GM21529 (cell line): ENCODE data around the gene RBM4.

ENCODE experiments used
- ATAC-seq: cut with Tn5 transposase; IDR thresholded peaks from one replicate; pipeline ENCODE4 v1.9.1; 2021; ENCODE audit not compliant: unreplicated experiment

RBM4 gene

DNA sequence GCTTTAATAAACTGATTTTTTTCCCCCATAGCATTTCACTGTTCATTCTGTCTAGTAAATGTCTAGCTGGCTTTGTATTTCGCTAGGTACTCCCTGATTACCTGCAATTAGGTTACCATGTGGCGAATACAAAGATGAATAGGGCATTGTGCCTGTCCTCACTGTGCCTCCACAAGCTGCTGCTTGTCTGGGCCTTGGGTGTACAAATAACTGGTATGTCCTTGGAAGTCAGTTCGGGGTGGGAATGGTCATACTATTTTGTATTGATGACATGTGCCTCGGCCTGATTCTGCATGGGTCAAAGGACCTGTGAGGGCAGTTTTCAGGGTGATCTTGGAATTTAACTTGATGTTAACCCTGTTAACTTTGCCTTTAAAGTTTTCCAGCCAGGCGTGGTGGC, 11.4 kb downstream of the RBM4 start:
- no peak for ATAC-seq

DNA sequence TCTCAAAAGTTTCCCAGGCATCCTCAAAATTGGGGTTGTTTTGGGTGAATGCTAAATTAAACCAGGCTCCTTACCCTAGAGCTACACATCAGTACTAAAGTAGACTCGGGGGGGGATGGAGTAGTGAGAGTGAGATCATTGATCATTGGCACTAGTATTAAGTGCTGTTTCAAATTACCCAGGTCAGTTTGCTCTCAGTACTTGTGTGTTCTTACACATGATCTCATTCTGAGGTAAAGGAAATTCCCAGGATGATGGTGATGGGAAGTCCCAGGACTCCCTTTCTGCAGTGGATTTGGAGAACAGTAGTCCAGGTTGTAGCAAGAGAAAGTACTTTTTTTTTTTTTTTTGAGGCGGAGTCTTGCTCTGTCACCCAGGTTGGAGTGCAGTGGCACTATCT, 12.5 kb downstream of the RBM4 start:
- ATAC-seq = no peak

GRCh38 chr11:66652651-66653050, 14.1 kb downstream of the RBM4 start:
- ATAC-seq = no peak

- ATAC-seq = no peak
These were observed 14.6 kb downstream of the RBM4 start for GRCh38 chr11:66653123-66653522.

DNA sequence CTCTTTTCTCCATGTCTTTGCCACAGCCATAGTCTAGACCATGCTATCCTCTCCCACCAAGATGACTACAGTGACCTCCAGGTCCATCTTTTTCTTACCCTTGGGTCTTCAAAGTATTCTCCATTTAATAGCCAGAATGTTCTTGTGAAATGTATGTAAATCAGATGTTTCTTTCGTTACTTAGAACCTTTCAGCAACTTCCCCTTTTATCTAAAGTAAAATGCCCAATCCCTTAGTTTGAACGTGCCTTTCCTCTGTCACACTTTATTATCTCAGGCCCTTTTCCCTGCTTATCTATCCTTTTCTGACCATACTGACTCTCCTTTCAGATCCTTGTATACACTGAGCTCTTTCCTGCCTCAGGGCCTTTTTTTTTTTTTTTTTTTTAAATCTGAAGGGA, 21.3 kb downstream of the RBM4 start:
- no peak for ATAC-seq

DNA sequence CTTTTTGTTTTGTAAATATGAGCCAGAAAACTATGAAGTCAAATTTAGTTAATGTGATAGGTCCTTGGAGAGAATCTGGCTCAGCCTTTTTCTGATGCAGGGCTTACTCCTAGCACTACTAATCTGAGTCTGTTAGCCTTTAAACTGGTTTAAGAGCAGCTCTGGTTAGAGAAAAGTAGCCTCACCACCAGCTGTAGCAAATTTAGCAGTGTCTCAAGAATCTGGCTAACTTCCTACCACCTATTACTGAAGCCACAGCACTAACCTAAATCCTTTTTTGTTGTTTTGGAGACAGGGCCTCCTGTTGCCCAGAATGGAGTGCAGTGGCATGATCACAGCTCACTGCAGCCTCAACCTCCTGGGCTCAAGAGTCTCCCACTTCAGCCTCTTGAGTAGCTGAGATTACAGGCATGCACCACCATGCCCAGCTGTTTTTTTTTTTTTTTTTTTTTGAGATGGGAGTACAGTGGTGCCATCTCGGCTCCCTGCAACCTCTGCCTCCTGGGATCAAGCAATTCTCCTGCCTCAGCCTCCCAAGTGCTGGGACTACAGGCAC, 25.3 kb downstream of the RBM4 start:
- ATAC-seq = no peak

GRCh38 chr11:66665369-66665768, 26.9 kb downstream of the RBM4 start:
- ATAC-seq = no peak

GRCh38 chr11:66670816-66671215, 32.3 kb downstream of the RBM4 start:
- ATAC-seq = no peak

DNA sequence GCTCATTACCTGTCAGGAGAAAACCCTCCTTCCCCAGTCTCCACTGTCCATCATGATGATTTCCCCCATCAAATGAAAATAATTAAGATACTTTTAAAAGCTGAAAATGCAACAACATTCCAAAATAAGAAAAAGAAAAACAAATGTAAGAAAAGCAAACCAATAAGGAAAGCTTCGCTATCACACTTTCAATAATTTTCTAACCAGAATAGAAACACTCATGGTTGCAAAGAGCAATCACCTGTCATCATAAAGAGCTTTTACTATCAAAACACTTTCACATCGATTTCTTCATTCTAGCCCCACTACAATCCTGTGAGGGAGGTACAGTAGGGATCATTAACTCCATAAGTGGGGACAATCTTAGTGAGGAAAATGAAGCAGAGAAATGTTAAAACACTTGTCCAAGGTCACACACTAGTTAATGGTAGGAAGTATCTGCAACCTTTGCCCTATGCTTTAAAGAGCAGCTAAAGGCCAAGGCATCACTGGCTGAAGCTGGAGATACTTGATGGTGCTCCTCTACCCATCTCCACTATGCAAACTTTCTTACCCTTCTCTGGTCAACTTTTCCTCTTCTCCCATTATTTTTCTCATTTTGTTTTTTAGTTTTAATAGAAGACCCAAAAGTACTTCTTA, 36.6 kb downstream of the RBM4 start:
- no peak for ATAC-seq

GRCh38 chr11:66676282-66676919, 37.9 kb downstream of the RBM4 start:
- ATAC-seq = no peak

DNA sequence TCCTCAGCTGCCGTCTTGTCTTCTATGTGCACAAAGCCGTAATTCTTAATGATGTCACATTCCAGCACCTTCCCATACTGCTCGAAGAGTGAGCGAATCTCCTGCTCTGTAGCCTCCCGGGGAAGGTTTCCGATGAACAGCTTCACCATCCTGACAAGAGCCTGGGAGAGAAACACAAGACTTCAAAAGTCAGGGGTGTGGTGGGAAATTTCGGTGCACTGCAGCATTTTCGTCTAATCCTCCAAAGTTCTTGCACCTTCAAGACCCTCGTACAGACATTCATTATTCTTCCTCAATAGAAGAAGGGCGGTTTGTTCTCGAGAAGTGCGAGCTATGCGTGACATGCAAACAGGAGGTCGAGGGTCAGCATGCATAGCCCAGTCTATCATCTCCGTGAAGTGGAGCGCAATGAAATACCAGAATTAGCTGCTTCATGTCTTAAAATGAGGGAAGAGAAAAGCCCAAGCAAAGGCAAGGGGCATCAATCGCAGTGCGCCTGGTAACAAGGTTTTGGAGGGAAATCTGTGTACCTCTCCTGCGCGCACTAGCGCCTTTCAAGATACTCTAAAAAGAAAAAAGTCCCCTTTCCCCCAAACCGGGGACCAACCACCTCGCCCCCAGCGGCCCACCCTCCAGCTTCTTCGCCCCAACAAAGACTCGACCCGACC, 38.6 kb downstream of the RBM4 start:
- ATAC-seq = no peak

DNA sequence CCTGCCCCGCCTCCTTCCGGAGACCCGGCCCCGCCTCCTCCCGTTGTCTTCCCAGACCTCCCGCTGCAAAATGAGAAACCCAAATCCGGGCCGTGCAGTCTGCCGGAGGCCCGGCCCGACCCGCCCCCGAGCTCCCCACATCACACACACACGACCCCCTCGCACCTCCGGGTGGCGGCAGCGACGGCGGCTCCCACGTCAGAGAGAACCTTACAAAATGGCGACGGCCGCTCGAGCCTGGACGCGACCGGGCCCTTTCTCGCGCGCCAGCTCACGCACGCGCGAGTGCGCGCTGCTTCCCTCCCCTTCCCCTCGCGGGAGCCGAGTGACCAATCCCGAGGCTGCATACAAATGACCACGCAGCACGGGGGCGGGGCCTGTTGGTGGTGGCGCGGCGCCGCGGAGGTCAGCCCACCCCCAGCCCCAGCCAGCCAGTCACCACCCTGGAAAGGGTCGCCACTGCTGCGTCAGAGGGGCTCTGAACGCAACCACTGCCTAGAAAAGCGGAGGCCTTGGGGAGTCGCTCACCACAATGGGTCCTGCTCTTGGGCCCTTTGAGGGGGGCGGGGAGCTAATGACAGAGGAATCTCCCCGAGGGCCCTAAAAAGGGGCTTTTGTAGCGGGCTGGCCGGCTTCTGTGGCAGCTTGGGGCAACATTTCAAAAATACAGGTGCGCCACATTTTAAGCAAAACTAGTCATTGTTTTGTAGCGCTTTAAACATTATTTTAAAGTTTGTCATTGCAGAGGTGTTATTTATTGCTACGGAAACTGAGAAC, 39.3 kb downstream of the RBM4 start, which contains the start of gene RBM4B:
TSS of gene RBM4B (minus strand) at position 289 of the 777 bp plus-strand sequence. CDS start 808 bp downstream, outside the sequence.
- peak; percentile 86 for ATAC-seq

DNA sequence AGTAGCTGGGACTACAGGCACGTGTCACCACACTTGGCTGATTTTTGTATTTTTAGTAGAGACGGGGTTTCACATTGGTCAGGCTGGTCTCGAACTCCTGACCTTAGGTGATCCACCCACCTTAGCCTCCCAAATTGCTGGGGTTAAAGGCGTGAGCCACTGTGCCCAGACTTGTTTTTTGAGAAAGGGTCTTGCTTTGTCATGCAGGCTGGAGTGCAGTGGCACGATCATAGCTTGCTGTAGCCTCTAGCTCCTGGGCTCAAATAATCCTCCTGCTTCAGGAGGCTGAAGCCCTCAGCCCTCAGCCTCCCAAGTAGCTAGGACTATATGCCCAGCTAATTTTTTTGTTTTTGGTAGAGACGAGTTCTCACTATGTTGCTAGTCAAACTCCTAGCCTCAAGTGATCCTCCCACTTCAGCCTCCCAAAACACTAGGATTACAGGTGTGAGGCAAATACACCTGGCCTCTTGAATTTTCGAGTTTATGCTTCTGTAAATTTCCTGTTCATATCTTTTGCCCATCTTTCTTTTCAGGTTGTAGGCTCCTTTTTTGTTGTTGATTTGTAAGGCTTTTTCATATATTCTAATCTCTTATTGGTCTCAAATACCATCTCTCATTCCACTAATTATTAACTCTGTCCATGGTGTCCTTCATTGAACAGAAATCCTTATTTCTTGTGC, 42.6 kb downstream of the RBM4 start:
- no peak for ATAC-seq

DNA sequence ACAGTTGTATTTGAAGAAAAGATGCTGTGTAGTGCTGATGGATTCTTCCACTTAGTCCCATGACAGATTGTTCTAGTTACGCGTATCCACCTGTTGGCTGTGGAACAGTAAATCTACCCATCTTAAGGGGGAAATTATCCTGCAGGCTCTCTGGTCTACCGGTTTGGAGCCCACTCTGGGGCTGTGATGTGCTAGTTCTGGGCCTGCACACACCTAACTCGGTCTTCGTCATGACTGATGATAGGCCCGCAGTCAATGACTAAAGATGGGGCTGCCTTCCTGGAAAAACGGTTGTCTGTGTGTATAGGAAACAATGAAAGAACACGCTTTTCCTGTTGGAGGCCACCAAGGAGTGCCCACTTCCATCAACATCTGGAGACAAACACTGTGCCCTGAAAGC, 45.4 kb downstream of the RBM4 start:
- ATAC-seq = no peak

DNA sequence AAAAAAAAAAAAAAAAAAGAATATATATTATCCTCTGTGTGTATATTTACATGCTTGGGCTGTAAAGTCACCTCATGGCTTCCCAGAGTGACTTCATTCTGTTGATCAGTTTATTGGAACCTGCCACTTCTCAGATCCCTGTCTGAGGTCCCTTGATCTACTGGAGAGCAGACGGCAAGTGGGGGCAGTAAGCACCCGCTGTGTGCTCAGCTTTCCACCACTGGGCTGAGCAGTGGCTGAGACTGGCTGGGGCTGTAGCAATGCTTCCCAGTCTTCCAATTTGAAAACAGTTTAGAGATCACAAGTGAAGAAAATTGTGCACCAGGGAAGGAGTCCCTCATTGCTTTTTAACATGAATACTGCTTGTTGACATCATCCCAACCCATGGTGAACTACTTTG, 46.1 kb downstream of the RBM4 start:
- ATAC-seq = no peak

DNA sequence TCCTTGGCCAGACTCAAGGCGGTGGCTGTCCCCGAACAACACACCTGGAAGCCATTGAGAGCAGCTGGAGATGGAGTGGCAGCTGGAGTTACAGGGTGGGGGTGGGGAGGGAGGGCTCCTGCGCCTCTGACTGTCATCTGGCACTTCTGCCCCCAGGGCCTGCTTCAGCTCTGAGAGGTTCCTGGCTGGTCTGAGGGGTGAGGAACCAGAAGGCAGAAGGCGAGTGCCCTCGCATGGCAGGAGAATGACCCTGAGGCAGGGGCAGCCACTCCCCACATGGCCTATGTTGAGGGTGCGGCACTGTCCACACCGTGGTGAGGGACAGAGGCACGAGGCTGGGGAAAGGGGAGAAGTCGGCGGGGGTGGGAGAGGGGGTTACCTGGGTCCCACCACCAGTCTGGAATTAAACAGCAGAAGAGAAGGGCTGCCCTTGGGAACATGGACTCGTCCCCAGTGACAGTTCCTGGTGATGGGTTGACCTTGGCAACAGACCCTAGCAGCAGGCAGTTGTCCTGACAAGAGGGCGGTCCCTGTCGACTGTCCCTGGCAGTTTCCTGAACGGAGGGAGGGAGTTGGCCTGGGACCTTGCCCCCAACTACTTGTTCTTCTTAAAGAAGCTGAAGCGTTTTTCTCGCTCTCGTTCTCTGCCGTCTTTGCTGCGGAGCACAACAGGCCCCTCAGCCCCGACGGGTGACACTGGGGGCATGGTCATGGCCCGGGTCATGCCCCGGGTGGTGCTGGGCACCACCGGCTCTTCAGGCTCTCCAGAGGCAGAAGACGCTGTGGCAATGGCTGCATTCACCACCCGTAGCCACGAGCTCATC, 47.0 kb downstream of the RBM4 start:
- no peak for ATAC-seq

DNA sequence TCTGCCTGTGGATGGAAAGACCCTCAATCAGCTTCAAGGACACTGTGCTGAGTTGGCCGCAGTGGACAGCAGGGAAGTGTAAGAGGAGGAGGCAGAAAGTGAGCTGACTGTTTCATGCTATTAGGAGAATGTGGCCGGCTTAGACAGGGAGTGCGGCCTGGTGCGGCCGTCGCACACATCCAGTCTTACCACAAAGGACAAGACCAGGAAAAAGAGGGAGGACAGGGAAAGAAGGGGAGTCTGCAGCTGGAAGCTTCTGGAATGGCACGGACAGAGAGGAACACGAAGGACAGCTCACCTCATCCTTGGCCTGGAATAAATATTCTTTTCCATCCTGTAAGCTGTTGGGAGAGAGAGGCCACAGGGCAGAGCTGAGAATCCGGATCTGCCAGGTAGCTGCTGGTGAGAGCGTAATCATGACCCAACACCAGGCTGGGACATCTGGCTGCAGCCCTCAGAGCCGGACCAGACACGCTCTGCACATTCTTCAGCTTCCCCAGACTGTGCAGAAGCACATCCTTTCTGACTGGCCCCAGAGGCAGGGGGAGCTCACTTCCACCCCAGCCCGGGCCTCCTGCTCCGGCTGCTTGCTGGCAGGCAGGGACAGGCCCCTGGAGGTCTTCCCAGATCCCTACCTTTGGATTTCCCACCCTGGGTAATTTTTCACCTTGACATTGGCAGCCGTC, 47.7 kb downstream of the RBM4 start:
- ATAC-seq = no peak

DNA sequence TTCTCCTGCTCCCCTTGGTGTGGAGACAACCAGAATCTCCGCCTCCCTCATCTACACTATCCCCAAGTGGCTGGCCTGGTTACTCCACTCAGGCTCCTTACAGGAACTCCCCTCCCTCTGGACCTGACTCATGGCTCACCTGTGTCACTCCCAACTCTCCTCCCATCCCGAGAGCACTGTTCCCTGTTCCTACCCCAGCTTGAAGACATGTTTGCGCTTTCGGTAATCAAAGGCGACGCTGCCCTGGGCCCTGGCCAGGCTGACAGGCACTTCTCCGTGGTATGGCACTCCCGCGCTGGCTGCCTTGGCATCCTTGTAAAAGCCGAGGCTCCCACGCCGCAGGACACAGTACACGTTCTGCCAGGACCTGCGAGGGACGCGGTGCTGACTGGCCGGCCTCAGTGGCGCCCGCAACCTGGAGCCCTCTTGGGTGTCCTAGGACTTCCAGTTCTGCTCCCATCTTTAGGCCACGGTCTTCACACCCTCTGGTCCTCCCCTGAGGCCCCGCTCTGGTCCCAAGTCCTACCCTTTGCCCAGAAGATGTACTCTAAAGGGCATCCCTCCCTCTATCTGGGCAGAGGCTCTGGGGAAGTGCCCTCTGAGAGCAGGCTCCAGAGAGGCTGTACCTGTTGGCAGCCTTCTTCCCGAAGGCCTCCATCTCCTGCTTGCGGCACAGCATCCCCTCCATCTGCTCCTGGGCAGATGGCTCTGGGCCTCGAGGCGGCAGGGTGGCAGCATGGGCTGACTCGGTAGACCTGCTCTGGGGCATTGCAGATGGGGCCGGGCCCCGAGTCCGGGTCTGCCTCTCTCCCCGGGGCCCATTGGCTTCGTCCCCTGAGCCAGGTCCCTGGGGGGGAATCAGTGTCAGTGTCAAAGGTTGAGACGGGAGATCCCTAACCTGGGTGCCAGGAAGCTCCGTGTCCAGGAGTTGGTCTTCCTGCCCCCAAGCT, 48.6 kb downstream of the RBM4 start:
- no peak for ATAC-seq
